H1 (cell line): Measurements from ENCODE around the gene ITIH1. TPM values are rescaled to one million over a fixed set of nuclear protein-coding genes. Genes with fewer than 3 reads are reported as not detected.

Experiments used
- CTCF ChIA-PET: fragments of 300-600 bp; sonication (Branson Sonifier 250); formaldehyde crosslinking; loops from one replicate; lab custom pipeline; 2021; ENCODE audit not compliant: partially characterized antibody; lab: Charles Lee
- POLR2A ChIA-PET: fragments of 300-600 bp; sonication (Branson Sonifier 250); formaldehyde crosslinking; loops from one replicate; lab custom pipeline; 2021; ENCODE audit warnings: inconsistent platforms; ENCODE audit not compliant: partially characterized antibody; lab: Charles Lee
- DNase-seq, 2 experiments: peaks; one replicate each; pipeline versions ENCODE4 v3.0.0 to v3.0.0-alpha.2; 2010 to 2022; ENCODE audit warnings: low spot score in 2 of 2, low read depth in 1 of 2, mixed read lengths in 1 of 2
- FAIRE-seq: peaks from 2 replicates; lab custom pipeline; 2011; peaks lifted over from hg19 to GRCh38; lab: Jason Lieb, UNC
- H2AFZ ChIP-seq: 2 replicates; pipeline ENCODE4 v1.8.1; 2012; ENCODE audit warnings: low read length, inconsistent platforms
- H2AK5ac ChIP-seq: 2 replicates; pipeline ENCODE4 v1.6.1; 2013; ENCODE audit warnings: low read depth, low read length
- H2BK120ac ChIP-seq: replicated peaks from 2 replicates; pipeline ENCODE3; 2013; ENCODE audit warnings: low read depth, low read length, inconsistent platforms
- H2BK12ac ChIP-seq: 2 replicates; pipeline ENCODE4 v1.6.1; 2013; ENCODE audit warnings: low read depth, low read length
- H2BK15ac ChIP-seq: 2 replicates; pipeline ENCODE4 v1.6.1; 2013; ENCODE audit warnings: low read length
- H2BK20ac ChIP-seq: 2 replicates; pipeline ENCODE4 v1.6.1; 2013; ENCODE audit warnings: low read length
- H2BK5ac ChIP-seq: 2 replicates; pipeline ENCODE4 v1.6.1; 2013; ENCODE audit warnings: low read depth, low read length
- H3K14ac ChIP-seq: 2 replicates; pipeline ENCODE4 v1.6.1; 2013; ENCODE audit warnings: inconsistent platforms; ENCODE audit not compliant: insufficient read length
- H3K18ac ChIP-seq: 2 replicates; pipeline ENCODE4 v1.6.1; 2013; ENCODE audit warnings: low read length; ENCODE audit errors: extremely low read depth
- H3K23ac ChIP-seq: 2 replicates; pipeline ENCODE4 v1.6.1; 2013; ENCODE audit warnings: inconsistent platforms; ENCODE audit not compliant: insufficient read length
- H3K23me2 ChIP-seq: 2 replicates; pipeline ENCODE4 v1.6.1; 2013; ENCODE audit warnings: low read depth, low read length
- H3K27ac ChIP-seq: 2 replicates; pipeline ENCODE4 v1.6.1; 2011; ENCODE audit warnings: low read depth, low read length, inconsistent platforms
- H3K27me3 ChIP-seq, 4 experiments: replicated peaks in 1 of 4; 1 replicate in 1 of 4; 2 replicates in 3 of 4; pipeline versions ENCODE4 v1.6.1 to v1.8.1; 2011 to 2013; ENCODE audit warnings: low read length in 3 of 4, mild to moderate bottlenecking in 3 of 4, inconsistent platforms in 2 of 4, mixed read lengths in 2 of 4, moderate library complexity in 1 of 4; ENCODE audit not compliant: control insufficient read depth in 3 of 4, insufficient read depth in 3 of 4; ENCODE audit errors: extremely low read depth in 1 of 4
- H3K36me3 ChIP-seq, 4 experiments: 2 replicates each; pipeline versions ENCODE4 v1.6.1 to v1.8.1; 2011 to 2013; ENCODE audit warnings: mild to moderate bottlenecking in 4 of 4, low read length in 3 of 4, moderate library complexity in 2 of 4, control low read depth in 1 of 4, inconsistent platforms in 1 of 4; ENCODE audit not compliant: insufficient read depth in 4 of 4, control insufficient read depth in 2 of 4
- H3K4ac ChIP-seq: replicated peaks from 2 replicates; pipeline ENCODE3; 2013; ENCODE audit warnings: low read length, low read depth, mixed read lengths, inconsistent platforms; ENCODE audit not compliant: insufficient read length
- H3K4me1 ChIP-seq, 4 experiments: replicated peaks in 1 of 4; 1 replicate in 1 of 4; 2 replicates in 3 of 4; pipeline versions ENCODE4 v1.6.1 to v1.8.1; 2011 to 2013; ENCODE audit warnings: low read length in 3 of 4, inconsistent platforms in 2 of 4, mixed read lengths in 1 of 4; ENCODE audit not compliant: insufficient read depth in 4 of 4, control insufficient read depth in 3 of 4
- H3K4me2 ChIP-seq, 2 experiments: 2 replicates each; pipeline versions ENCODE4 v1.6.1 to v1.8.1; 2011 to 2013; ENCODE audit warnings: low read depth in 2 of 2, low read length in 2 of 2, control low read depth in 1 of 2, inconsistent platforms in 1 of 2, mild to moderate bottlenecking in 1 of 2; ENCODE audit not compliant: insufficient read depth in 1 of 2
- H3K4me3 ChIP-seq, 4 experiments: fragments of 200-600, 300-600 bp in 1 of 4; sonication (generic), shearing (Covaris generic), sonication (Bioruptor Twin) in 1 of 4; 2 replicates each; pipeline versions ENCODE4 v1.5.1 to v1.8.1; 2011 to 2016; ENCODE audit warnings: low read length in 4 of 4, low read depth in 3 of 4, control low read depth in 2 of 4, inconsistent platforms in 2 of 4, mild to moderate bottlenecking in 2 of 4, mixed read lengths in 1 of 4, moderate library complexity in 1 of 4; ENCODE audit not compliant: insufficient read depth in 2 of 4; ENCODE audit errors: extremely low read depth in 1 of 4
- H3K56ac ChIP-seq: replicated peaks from 2 replicates; pipeline ENCODE3; 2013; ENCODE audit warnings: low read depth, mild to moderate bottlenecking, mixed read lengths, low read length, inconsistent platforms; ENCODE audit not compliant: insufficient read length
- H3K79me1 ChIP-seq: 2 replicates; pipeline ENCODE4 v1.6.1; 2013; ENCODE audit warnings: low read depth, low read length, control low read depth
- H3K79me2 ChIP-seq, 2 experiments: 2 replicates each; pipeline versions ENCODE4 v1.6.1 to v1.8.1; 2012 to 2013; ENCODE audit warnings: low read length in 2 of 2, mild to moderate bottlenecking in 2 of 2, inconsistent platforms in 1 of 2; ENCODE audit not compliant: insufficient read depth in 2 of 2, control insufficient read depth in 1 of 2
- H3K9ac ChIP-seq, 4 experiments: replicated peaks in 1 of 4; 1 replicate in 1 of 4; 2 replicates in 3 of 4; pipeline versions ENCODE4 v1.6.1 to v1.8.1; 2011 to 2013; ENCODE audit warnings: low read depth in 3 of 4, low read length in 3 of 4, control low read depth in 2 of 4, mild to moderate bottlenecking in 2 of 4, moderate library complexity in 2 of 4, inconsistent platforms in 1 of 4; ENCODE audit errors: extremely low read depth in 1 of 4
- H3K9me3 ChIP-seq, 2 experiments: 2 replicates each; pipeline versions ENCODE4 v1.6.1 to v1.8.1; 2012 to 2013; ENCODE audit warnings: mild to moderate bottlenecking in 2 of 2, moderate library complexity in 2 of 2, control low read depth in 1 of 2, inconsistent platforms in 1 of 2, low read depth in 1 of 2, low read length in 1 of 2, mixed read lengths in 1 of 2; ENCODE audit not compliant: insufficient read depth in 2 of 2
- H4K20me1 ChIP-seq, 2 experiments: replicated peaks in 1 of 2; 2 replicates each; pipeline versions ENCODE3 to v1.8.1; 2011 to 2013; ENCODE audit warnings: inconsistent platforms in 2 of 2, low read length in 2 of 2, mild to moderate bottlenecking in 1 of 2; ENCODE audit not compliant: insufficient read depth in 2 of 2, control insufficient read depth in 1 of 2
- H4K5ac ChIP-seq: 2 replicates; pipeline ENCODE4 v1.6.1; 2013; ENCODE audit warnings: low read length, low read depth, mixed read lengths, inconsistent platforms; ENCODE audit not compliant: insufficient read length
- H4K8ac ChIP-seq: 2 replicates; pipeline ENCODE4 v1.8.0; 2013; ENCODE audit warnings: mild to moderate bottlenecking, moderate library complexity, low read length, inconsistent platforms; ENCODE audit not compliant: insufficient read depth; ENCODE audit errors: extremely low read depth
- H4K91ac ChIP-seq: replicated peaks from 2 replicates; pipeline ENCODE3; 2013; ENCODE audit warnings: low read length, mixed read lengths, inconsistent platforms; ENCODE audit not compliant: insufficient read length
- FOSL1 ChIP-seq: IDR thresholded peaks from 2 replicates; pipeline ENCODE4 v1.6.1; 2011; ENCODE audit warnings: mild to moderate bottlenecking, low read depth, low read length, moderate library complexity; ENCODE audit not compliant: insufficient read depth
- HDAC6 ChIP-seq: IDR thresholded peaks from one replicate; pipeline ENCODE4 v1.7.1; 2012; ENCODE audit warnings: low read depth, mild to moderate bottlenecking, inconsistent platforms, low read length, moderate library complexity
- JUN ChIP-seq: IDR thresholded peaks from 2 replicates; pipeline ENCODE4 v1.6.1; 2011; ENCODE audit warnings: low read depth, mild to moderate bottlenecking, improper control_type of control experiment, low read length
- NANOG ChIP-seq: IDR thresholded peaks from 2 replicates; pipeline ENCODE4 v1.6.1; 2011; ENCODE audit warnings: low read length, low read depth, mild to moderate bottlenecking, inconsistent platforms; ENCODE audit not compliant: insufficient read depth, poor library complexity, severe bottlenecking
- PHF8 ChIP-seq: fragments of 200-600 bp; sonication (generic); conservative IDR thresholded peaks from 2 replicates; pipeline ENCODE4 v1.7.1; 2012; ENCODE audit warnings: low read depth, mild to moderate bottlenecking, inconsistent platforms, low read length, moderate library complexity
- POLR2AphosphoS5 ChIP-seq: IDR thresholded peaks from 2 replicates; pipeline ENCODE4 v1.6.1; 2011; ENCODE audit warnings: low read depth, low read length
- WGBS, 2 experiments: shearing (Covaris generic) in 1 of 2; methylation state at CpG; one replicate each; pipeline versions ENCODE4 v1.1.6 to v1.1.7; 2013 to 2015; ENCODE audit warnings: low lambda C conversion rate in 2 of 2, mixed read lengths in 2 of 2, inconsistent platforms in 1 of 2, low coverage in 1 of 2, missing lambda C conversion rate in 1 of 2; ENCODE audit not compliant: insufficient replicate concordance in 2 of 2, insufficient coverage in 1 of 2, insufficient read length in 1 of 2; ENCODE audit errors: extremely low coverage in 1 of 2, missing lambda C conversion rate in 1 of 2; 5-methylcytosine and 5-hydroxymethylcytosine counted together
- polyA plus RNA-seq, 7 experiments: library from polyadenylated mRNA; depleted of rRNA in 3 of 7; stranded (reverse) in 5 of 7; unstranded in 2 of 7; fragments of >200 nt in 5 of 7; fragments of 200-250 nt in 2 of 7; gene quantifications; 1 replicate in 5 of 7; 2 replicates in 1 of 7; 4 replicates in 1 of 7; pipeline versions ENCODE4 v1.2.1 to v1.2.3, GENCODE V29; 2011 to 2013; ENCODE audit warnings: missing spikeins in 2 of 7, mixed read lengths in 2 of 7
- total RNA-seq: library from RNA; stranded (reverse); fragmentation: NEBNext Ultra II Directional; extraction: Animal tissue kit (Norgen Biotek cat#: 25700); gene quantifications from 2 replicates; pipeline ENCODE4 v1.2.1, GENCODE V29; 2021

ITIH1 gene
- total and polyA plus RNA-seq, 2 of the 8 experiments (the other 6 are each of a cell fraction or from before 2014, with no cell fraction given): not detected

DNA sequence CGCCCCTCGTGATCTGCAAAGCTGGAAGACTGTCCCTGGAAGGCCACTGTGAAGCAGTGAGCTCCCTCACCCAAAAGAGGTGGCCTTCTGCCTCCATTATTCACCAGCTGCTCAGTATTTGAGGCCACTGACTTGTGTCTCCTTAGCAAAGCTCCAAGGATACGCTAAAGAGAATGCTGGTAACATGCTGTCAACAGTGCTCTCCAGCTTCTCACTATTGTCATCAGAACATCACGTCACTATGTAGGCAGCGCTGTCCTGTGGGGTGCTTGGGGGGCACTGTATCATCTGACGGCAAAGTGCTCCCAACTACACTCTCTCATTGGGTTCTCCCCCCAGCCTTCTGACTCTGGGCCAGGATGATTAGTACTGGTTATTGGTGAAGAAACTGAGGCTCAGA lies 38.8 kb downstream of the ITIH1 start:
- Histone ChIP-seq H4K20me1 (no peaks in the 10 kb centered on the region), H3K18ac (no peak overlapping the region), H2BK5ac (no peak overlapping the region), H3K56ac (no peak overlapping the region), H3K4me2 (no peak overlapping the region), H3K23ac (no peak overlapping the region), H3K4me1 (peaks cover 0 to 6% (median 3%) of the 10 kb centered on the region in 4 experiments; a peak in 2 of 7 replicates), H2AK5ac (no peak overlapping the region), H3K23me2 (no peaks in the 10 kb centered on the region), H3K36me3 (no peaks in the 10 kb centered on the region), H3K9ac (no peak overlapping the region), H3K79me2 (no peaks in the 10 kb centered on the region), H4K91ac (no peak overlapping the region), H3K4ac (no peak overlapping the region), H3K14ac (no peak overlapping the region), H3K9me3 (no peaks in the 10 kb centered on the region), H2BK20ac (no peak overlapping the region), H3K27ac (no peak overlapping the region), H2BK12ac (no peak overlapping the region), H4K5ac (no peak overlapping the region), H3K79me1 (no peaks in the 10 kb centered on the region), H2BK120ac (no peak overlapping the region), H2BK15ac (no peak overlapping the region), H3K4me3 (no peak overlapping the region), H3K27me3 (no peaks in the 10 kb centered on the region; a peak in 1 of 7 replicates), H4K8ac (no peak overlapping the region), H2AFZ (no peak overlapping the region)
- WGBS, 2 experiments: 91% methylated on average over 6 of the region's 6 CpGs; no CpG with 5 or more reads in 1 of the 2 experiments
- POLR2A ChIA-PET: interaction anchor here (1.0 to 1.3 kb wide), 2 partner anchors 10 to 349 kb away, joined by 3 to 7 read pairs; no protein-coding TSS in a partner anchor
- no peak for TF ChIP-seq JUN
- no peak for TF ChIP-seq HDAC6
- TF ChIP-seq POLR2AphosphoS5: no peak
- no peak for TF ChIP-seq PHF8
- no peak for TF ChIP-seq FOSL1
- no peak for TF ChIP-seq NANOG
- FAIRE-seq (no peak), DNase-seq (no peak)
- CTCF ChIA-PET: interaction anchor here (0.8 to 7.5 kb wide), 5 partner anchors 11 to 45 kb away, joined by 3 to 86 read pairs (median 18); partner anchors contain the start of gene NEK4
